SU-DHL-6 (cell line): ENCODE results near the gene SERTAD3.
"Not testable (repeated sequence)": the region's sequence is repeated elsewhere in the genome, so short reads cannot be mapped to it uniquely, and the experiment has no call there.

Experiments
- H2AFZ ChIP-seq: fragments of 200-600 bp; sonication (generic); 2 replicates; pipeline ENCODE4 v1.6.1; 2014; ENCODE audit warnings: low read depth, mild to moderate bottlenecking, moderate library complexity, mixed read lengths, antibody characterized with exemption, low read length; ENCODE audit not compliant: severe bottlenecking
- H3F3A ChIP-seq: fragments of 200-600 bp; shearing (Covaris generic); 2 replicates; pipeline ENCODE4 v1.6.0; 2016; ENCODE audit warnings: antibody characterized with exemption, mild to moderate bottlenecking; ENCODE audit not compliant: insufficient read depth
- H3K27ac ChIP-seq: fragments of 200-600 bp; sonication (generic); 2 replicates; pipeline ENCODE4 v1.5.1; 2016; ENCODE audit warnings: low read depth, mild to moderate bottlenecking, low read length, moderate library complexity, mixed read lengths
- H3K27me3 ChIP-seq: fragments of 200-600 bp; sonication (generic), shearing (Covaris generic); 2 replicates; pipeline ENCODE4 v1.6.0; 2014; ENCODE audit warnings: mild to moderate bottlenecking, low read length
- H3K36me3 ChIP-seq: fragments of 200-600 bp; sonication (generic); 2 replicates; pipeline ENCODE4 v1.6.1; 2014; ENCODE audit warnings: mild to moderate bottlenecking, low read length, mixed read lengths
- H3K4me2 ChIP-seq: fragments of 300-600, 200-600 bp; shearing (Covaris generic), sonication (generic); 2 replicates; pipeline ENCODE4 v1.6.0; 2014; ENCODE audit warnings: low read length, low read depth, mild to moderate bottlenecking; ENCODE audit not compliant: poor library complexity, severe bottlenecking
- H3K4me3 ChIP-seq: fragments of 200-600 bp; sonication (generic); 2 replicates; pipeline ENCODE4 v1.5.1; 2014; ENCODE audit warnings: antibody characterized with exemption, low read length, mild to moderate bottlenecking, mixed read lengths; ENCODE audit not compliant: insufficient read depth, poor library complexity, severe bottlenecking
- H3K79me2 ChIP-seq: fragments of 200-600 bp; sonication (generic); 2 replicates; pipeline ENCODE4 v1.6.1; 2014; ENCODE audit warnings: mild to moderate bottlenecking, low read length, moderate library complexity; ENCODE audit not compliant: insufficient read depth
- H3K9ac ChIP-seq: fragments of 200-600 bp; sonication (generic); 2 replicates; pipeline ENCODE4 v1.7.0; 2014; ENCODE audit warnings: mild to moderate bottlenecking, low read length
- H3K9me2 ChIP-seq: fragments of 200-600 bp; sonication (generic); replicated peaks from 2 replicates; pipeline ENCODE4 v1.6.1; 2014; ENCODE audit warnings: low read length; ENCODE audit not compliant: insufficient read depth
- H3K9me3 ChIP-seq: fragments of 200-600 bp; sonication (generic); 2 replicates; pipeline ENCODE4 v1.6.1; 2014; ENCODE audit warnings: low read length, mixed read lengths; ENCODE audit not compliant: insufficient read depth
- H4K20me1 ChIP-seq: fragments of 200-600 bp; sonication (generic); 2 replicates; pipeline ENCODE4 v1.6.1; 2014; ENCODE audit warnings: low read depth, mild to moderate bottlenecking, antibody characterized with exemption, low read length, moderate library complexity, mixed read lengths
- EZH2phosphoT487 ChIP-seq: fragments of 200-600 bp; sonication (generic), shearing (Covaris generic); conservative IDR thresholded peaks from 2 replicates; pipeline ENCODE4 v1.6.1; 2018; ENCODE audit warnings: mild to moderate bottlenecking, antibody characterized with exemption, low read length, moderate library complexity, mixed read lengths
- TF ChIP-seq, protein P1 (sequence below): fragments of 200-600 bp; sonication (generic); IDR thresholded peaks from one replicate; pipeline ENCODE4 v1.5.1; 2017; ENCODE audit warnings: antibody characterized with exemption, mild to moderate bottlenecking, low read length, moderate library complexity; ENCODE audit not compliant: insufficient read depth, poor library complexity, severe bottlenecking

The SERTAD3 gene

DNA sequence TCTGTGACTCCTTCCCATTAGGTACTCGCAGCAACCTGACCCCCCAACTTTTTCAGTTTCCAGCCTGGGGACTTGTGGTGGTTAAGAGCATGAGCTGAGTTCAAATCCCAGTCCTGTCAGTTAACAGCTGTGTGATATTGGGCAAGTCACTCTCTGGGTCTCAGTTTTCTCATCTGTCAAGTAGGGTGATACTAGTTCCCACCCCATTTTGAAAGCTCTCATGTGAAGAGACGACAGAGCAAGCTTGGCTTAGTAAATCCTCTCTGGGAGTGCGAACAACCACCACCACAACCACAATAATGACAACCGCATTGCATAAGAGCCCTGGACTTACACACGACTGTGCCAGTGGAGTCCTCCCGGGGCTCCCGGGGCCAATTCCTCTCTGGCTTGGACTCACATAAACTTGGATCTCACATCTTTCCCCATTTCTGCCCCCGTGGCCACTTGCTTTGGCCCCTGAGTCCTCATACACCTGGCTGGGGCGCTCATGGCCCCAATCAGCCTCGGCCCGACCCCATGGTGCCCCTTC is 21.0 kb upstream of the SERTAD3 start:
- Histone ChIP-seq H3K9me3 (no peaks in the 10 kb centered on the region), H3K4me2 (peak overlapping the region; percentile 79), H3K27me3 (no peaks in the 10 kb centered on the region), H3K36me3 (no peaks in the 10 kb centered on the region), H2AFZ (peak overlapping the region; percentile 93), H3F3A (0 out of 2 replicates have a peak, but pooled peaks cover 3% of the 10 kb centered on the region), H3K9me2 (no peaks in the 10 kb centered on the region), H3K27ac (no peak overlapping the region), H3K79me2 (no peaks in the 10 kb centered on the region), H3K4me3 (peak overlapping the region; percentile 72), H3K9ac (peak overlapping the region; percentile 70), H4K20me1 (no peaks in the 10 kb centered on the region)
- TF ChIP-seq, protein P1, sequence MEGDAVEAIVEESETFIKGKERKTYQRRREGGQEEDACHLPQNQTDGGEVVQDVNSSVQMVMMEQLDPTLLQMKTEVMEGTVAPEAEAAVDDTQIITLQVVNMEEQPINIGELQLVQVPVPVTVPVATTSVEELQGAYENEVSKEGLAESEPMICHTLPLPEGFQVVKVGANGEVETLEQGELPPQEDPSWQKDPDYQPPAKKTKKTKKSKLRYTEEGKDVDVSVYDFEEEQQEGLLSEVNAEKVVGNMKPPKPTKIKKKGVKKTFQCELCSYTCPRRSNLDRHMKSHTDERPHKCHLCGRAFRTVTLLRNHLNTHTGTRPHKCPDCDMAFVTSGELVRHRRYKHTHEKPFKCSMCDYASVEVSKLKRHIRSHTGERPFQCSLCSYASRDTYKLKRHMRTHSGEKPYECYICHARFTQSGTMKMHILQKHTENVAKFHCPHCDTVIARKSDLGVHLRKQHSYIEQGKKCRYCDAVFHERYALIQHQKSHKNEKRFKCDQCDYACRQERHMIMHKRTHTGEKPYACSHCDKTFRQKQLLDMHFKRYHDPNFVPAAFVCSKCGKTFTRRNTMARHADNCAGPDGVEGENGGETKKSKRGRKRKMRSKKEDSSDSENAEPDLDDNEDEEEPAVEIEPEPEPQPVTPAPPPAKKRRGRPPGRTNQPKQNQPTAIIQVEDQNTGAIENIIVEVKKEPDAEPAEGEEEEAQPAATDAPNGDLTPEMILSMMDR = no peak
- no peak for TF ChIP-seq EZH2phosphoT487

DNA sequence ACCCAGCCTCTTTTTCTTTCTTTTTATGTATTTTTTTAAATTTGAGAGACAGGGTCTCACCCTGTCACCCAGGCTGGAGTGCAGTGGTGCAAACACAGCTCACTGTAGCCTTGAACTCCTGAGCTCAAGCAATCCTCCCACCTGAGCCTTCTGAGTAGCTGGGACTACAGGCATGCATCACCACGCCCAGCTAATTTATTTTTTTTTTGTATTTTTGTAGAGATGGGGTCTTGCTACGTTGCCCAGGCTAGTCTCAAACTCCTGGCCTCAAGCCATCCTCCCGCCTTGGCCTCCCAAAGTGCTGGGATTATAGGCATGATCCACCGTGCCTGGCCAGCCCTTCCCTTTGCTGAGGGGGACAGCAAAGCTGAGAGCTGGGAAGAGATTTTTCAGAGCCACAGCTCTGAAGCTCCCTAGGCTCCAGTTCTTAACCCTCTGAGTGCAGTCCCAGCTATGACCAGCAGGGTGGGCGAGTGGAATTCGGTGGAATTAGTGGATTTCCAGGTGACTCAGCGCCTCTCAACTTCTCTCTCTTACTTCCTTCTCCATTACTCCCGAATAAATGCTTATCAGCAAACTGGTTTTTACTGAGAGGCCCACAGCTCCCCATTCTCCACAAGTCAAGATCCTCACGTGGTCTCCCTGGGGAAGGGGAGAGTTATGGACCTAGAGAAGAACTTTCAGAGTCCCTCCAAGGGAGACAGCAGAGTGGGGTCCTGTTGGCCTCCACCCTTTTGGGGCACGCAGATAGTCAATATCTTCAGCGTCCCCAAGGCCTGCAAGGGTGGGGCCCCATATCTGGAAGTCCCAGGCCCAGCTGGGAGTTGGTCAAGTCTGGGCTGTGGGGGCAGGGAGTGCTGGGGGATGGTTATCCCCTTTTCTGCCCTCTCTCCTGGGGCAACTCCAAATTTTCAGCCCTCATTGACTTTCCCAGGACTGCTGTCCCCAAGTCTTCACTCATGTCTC is 20.2 kb upstream of the SERTAD3 start:
- H3K79me2 ChIP-seq = no peaks in the 10 kb centered on the region
- TF ChIP-seq EZH2phosphoT487 = no peak
- TF ChIP-seq, protein P1 = no peak
- H3K4me2 ChIP-seq = peak overlapping the region; percentile 79
- no peak overlapping the region for H2AFZ ChIP-seq
- H3K36me3 ChIP-seq = no peaks in the 10 kb centered on the region
- no peaks in the 10 kb centered on the region for H3K9me3 ChIP-seq
- no peaks in the 10 kb centered on the region for H3K9me2 ChIP-seq
- no peaks in the 10 kb centered on the region for H4K20me1 ChIP-seq
- H3K9ac ChIP-seq = peak overlapping the region; percentile 70
- H3K27me3 ChIP-seq = no peaks in the 10 kb centered on the region
- H3K27ac ChIP-seq = no peak overlapping the region
- H3K4me3 ChIP-seq = peak overlapping the region; percentile 72
- 0 out of 2 replicates have a peak, but pooled peaks cover 3% of the 10 kb centered on the region for H3F3A ChIP-seq

DNA sequence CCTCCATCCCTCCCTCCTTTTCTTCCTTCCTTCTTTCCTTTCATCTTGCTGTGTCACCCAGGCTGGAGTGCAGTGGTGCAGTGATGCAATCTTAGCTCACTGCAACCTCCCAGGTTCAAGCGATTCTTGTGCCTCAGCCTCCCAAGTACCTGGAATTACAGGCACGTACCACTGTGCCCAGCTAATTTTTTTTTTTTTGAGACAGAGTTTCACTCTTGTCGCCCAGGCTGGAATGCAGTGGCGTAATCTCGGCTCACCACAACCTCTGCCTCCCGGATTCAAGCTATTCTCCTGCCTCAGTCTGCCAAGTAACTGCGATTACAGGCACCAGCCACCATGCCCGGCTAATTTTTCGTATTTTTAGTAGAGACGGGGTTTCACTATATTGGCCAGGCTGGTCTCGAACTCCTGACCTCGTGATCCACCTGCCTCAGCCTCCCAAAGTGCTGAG is 19.5 kb upstream of the SERTAD3 start:
- H3K9ac ChIP-seq, H2AFZ ChIP-seq, H3F3A ChIP-seq, H4K20me1 ChIP-seq, H3K4me2 ChIP-seq, H3K27ac ChIP-seq, H3K9me3 ChIP-seq, H3K36me3 ChIP-seq, H3K4me3 ChIP-seq, H3K27me3 ChIP-seq, H3K9me2 ChIP-seq, H3K79me2 ChIP-seq: not testable (repeated sequence)
